HPDE6-E6E7 (cell line): ENCODE data around the gene APBA2.

Experiments
- DNase-seq: peaks from one replicate; pipeline ENCODE4 v3.0.0; 2011; ENCODE audit warnings: missing footprints; ENCODE audit errors: extremely low spot score

Gene APBA2

DNA sequence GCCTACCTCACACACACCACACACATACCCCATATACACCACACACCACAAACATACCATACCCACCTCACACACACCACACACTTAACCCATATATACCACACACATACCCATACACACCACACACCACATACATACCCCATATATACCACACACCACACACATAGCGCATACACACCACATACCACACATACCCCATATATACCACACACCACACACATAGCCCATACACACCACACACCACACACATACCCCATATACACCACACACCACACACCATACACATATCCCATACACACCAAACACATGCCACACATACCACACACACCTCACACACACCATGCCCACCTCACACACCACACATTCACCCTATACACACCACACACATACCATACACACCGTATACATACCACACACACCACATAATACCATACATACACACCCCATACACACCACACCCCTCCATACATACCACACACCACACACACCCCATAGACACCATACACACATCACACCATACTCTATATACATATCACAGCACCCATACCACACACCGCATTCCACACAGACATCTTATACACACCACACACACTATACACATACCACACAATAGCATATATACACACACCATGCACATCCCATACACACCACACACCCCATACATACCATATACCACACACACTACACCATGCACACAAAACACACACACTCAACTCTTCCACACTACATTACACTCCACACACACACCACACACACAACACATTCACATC, 29.5 kb downstream of the APBA2 start:
- no peak for DNase-seq

DNA sequence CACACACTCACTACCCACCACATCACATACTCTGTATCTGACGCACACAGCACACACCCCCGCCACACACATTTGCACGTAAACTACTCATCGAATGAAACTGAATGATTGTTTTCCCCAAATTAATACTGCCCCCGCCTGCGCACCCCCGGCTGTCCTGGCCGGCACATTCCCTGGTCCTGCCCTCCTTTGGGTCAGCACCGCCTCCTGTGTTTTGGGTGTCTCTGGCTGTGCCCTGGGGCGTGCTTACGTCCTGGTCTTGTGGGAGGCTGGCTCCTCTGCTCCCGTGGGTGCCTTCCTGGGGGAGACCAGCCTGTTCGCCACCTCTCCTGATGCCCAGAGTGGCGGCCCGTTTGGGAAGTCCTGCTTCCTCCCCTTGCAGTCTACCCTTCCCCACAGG, 30.2 kb downstream of the APBA2 start:
- DNase-seq: no peak

DNA sequence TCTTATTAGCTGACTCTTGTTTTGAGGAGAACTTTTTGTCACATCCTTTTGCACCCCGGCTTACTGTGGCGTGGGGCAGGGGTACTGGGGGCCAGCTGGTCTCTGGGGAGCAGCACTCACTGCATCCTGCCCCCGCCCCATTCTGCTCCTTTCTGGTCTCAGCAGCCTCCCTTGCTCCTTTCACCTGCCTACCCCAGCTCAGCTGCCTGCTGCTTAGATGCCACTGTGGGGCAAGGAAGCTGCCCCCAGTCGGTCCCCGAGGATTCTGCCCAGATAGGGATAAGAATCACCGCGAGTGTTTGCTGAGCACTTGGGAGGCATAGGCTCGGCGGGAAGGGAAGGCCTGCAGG, 32.0 kb downstream of the APBA2 start:
- DNase-seq: no peak

DNA sequence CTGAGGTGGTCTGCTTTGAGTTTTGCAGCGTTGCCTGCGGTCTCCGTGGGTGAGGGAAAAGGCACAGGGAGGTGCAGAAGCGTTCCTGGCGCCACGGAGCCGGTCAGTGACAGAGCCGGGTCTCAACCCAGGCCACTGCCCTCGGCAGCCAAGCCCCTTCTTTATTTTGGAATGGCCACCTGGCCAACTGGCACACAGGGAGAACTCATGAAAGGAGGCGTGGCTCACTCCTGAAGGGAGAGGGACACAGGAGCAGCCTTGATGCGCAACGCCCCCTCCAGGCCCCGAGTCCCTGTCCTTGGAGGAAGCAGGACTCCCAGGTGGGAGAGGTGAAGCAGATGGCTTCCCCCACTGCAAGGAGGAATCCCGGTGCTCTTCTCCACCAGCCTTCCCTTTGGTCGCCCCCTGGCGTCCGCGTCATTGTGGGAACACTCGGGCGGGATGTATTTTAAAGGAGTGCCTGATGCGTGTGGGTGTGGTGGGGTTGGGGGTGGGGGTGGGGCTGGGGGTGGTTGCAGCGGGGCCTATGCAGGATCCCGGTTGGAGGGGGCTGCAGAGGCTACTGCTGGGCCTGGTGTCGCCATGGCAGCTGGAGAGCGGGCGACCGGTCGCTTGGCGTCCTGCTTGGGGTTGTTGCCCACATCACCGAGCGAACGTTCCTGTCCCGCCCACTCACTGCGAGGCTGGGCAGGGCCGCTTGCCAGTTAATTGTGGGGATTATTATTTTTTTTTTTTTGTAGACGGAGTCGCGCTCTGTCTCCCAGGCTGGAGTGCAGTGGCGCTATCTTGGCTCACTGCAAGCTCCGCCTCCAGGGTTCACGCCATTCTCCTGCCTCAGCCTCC, 32.6 kb downstream of the APBA2 start:
- DNase-seq: no peak

DNA sequence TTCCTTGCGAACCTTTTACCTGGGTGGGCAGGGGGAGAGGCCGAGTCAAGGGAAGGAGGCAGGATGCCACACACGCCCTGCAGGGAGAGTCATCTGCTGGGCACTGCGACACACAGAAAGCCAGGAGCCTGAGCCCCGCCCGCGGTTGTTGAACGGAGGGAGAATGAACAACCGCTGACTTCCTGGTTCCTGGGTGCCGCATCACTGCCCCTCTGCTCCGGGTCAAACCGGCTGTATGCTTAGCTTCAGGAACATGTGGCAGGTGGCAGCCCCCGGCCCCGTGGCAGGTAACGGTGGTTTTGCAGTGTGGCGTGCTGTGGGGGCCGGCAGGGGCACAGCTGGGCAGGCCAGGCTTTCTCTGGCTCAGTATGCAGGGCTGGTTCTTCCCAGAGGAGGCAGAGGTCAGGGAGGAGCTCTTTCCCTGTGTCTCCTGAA, 33.4 kb downstream of the APBA2 start:
- DNase-seq: peak; percentile 17

DNA sequence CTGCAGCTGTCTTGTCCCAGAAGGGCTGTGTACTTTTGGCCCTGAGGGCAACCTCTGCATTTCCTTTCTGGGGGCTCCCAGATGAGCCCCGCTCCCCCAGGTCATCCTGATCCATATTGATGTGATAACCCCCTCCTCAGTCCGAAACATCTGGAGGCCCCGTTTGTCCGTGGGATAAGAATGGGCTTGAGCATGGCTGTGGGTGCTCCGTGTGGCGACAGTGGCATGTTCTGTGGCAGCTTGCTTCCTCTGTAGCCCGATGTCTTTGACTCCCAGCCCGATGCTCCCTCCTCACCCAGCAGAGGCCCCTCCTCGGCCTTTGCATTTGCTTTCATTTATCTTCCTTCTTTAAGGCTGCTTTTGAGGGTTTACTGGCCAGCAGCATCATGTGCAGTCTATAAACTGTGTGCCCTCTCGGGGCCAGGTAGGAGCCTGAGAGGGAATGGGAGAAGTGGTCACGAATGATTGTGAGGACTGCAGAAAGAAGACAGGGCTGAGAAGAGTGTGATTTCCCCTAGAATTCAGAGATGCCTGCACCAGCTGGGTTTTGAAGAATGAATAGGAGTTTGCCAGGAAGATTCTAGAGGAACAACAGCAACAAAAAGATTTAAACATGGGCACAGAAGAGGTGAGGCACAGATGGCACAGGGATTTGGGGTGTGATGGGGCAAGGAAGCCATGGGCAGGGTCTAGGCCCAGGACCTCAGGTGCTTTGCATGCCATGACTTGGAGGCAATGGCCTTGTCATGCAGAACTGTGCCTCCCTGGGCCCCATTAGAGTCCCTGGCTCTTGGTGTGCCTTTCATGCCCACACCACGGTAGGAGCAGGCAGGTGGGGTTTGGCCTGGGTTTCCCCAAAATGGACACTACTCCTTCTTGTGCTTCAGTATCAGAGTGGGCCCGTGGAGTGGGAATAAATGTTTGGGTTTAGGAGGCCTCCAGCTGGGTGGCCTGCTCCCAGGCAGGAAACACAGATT, 34.2 kb downstream of the APBA2 start:
- DNase-seq: no peak

DNA sequence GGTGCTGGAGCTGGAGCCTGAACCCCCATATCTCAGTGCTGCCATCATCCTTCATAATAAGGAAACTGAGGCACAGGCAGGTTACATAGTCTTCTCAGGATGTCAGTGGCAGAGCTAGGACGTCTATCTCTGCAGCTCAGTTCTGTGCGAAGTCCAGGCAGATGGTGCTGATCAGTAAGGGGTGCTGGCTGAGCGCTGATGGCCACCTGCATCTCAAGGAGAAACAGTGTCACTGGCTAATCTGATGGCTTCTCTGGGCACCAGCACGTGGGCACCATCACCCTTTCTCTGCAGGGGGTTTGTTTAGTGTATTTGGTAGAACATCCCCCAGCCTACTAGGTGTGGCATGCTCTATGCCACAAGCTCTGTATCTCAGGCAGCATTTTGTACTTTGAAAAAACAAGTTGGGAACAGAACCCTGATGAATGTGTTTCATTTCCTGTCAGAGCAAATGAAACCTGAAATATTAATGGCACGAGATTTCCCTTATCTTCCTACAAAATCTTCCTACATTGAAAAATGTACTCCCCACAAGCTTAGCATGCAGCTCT, 35.1 kb downstream of the APBA2 start:
- DNase-seq: no peak

DNA sequence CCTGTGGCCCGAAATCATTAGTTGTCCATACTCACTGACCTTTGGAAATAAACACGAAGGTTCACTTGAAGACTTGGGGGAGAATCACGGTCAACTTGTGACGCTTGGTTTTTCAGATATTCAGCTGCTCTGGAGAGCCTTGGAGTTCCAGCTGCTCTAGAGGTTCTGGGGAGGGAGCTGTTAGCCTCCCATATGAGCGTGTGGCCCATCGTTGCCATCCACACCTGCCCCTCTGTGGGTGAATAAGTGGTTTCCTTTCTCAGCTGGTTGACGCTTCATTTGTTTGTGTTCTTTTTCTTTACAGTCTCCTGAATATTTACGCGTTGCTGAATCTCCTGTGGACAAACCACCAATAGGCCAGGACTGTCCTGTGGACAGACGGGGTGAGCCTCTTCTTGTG, 35.6 kb downstream of the APBA2 start:
- DNase-seq: no peak

DNA sequence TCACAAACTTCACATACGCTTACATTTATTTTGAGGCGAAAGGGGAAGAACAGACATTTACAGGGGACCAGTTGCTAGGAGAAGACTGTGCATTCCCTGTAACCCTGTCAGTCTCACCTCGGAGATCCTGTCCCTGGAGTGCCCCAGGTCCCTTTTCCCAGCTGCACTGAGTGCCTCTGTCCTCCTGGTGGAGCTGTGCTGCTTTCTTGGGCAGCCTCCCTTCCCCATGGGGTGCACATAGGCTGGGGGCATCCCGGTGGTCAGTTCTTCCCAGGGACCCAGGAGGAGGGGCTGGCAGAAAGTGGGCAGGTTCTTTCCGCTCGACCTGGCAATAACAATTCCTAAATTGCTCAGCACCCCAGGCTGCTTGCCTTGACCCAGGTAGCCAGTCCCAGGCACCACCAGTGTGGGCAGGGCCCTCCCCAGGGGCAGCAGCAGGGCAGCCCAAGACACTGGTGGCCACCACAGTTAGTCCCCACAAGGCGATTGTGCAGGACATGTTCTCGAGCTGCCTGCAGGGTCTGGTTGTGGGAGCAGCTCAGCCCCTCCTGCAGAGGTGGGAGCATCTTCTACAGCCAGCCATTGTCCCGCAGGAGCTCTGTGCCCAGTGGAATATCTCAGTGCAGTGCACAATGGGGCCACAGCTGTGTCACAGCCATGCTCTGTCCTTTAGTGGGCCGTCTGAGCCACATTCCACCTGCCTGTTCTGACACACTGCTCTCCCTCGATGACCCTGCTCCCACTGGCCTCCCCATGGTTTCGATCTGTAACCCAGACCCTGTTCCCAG, 36.3 kb downstream of the APBA2 start:
- DNase-seq: no peak

DNA sequence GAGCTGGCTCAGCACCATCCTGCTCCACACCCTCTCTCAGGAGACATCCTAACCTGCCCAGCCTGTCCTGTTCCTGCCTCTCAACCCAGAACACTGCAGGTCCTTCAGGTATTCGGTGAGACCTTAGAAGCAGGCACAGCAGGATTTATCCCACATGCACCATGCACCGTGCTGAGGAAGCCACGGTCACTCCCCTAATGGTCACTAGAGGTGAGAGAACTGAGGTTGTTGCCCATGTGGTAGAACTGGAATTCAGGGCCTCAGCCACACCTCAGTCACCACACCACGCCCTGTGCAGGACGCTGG, 36.9 kb downstream of the APBA2 start:
- no peak for DNase-seq

DNA sequence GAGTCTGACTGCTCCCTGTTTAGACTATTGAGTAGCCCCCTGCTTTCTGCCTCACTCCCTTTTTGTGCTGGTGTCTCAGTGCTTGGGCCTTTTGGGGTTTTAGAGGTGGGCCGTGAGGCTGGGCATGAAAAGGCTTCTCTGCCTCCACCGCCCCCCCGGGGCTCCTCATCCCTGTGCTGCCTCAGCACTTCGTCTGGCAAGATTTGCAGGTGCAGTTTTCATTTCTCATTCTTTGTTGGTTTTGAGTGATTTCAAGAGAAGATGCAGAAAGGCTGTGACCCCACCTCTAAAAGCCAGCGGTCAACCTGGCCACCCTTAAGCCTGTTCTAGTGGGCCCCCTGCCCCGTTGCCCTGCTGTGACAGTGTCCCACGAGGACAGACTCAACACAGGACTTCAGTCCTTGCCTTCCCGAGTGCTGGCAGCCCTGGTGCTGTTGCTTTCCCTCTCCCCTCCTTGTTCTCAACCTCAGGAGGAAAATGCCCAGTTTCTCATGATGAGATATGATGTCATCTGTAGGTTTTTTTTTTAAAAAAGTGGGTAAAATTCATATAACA, 38.0 kb downstream of the APBA2 start:
- DNase-seq: no peak

DNA sequence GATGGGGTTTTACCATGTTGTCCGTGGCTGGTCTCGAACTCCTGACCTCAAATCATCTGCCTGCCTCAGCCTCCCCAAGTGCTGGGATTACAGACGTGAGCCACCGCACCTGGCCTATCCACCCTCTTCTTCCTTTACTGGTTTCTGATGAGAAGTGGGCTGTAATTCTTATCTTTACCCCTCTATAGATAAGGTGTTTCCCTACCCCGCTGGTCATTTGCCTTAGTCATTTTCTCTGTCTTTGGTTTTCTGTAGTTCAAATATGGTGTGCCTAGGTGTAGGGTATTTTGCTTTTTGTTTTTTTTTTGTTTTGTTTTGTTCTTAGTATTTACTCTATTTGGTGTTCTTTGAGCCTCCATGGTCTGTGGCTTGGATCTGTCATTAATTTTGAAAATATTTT, 41.3 kb downstream of the APBA2 start:
- DNase-seq: no peak

DNA sequence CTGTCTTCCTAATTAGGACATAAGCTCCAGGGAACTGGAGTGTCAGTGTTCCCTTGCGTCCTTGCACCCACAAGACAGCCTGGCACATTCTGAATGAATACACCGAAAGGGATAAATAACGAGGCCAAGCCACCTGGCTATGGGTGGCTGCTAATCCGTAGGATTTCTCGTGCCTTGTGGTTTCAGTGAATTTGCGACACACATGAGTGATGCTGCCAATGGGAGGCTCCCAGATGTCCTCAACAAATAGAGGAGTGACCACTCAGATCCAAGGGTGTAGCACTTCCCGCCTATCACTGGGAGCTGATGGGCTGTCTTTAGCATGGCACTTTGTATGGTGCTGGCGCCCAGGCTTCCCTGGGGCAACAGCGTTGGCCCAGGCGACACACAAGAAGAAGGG, 43.4 kb downstream of the APBA2 start:
- DNase-seq: no peak

DNA sequence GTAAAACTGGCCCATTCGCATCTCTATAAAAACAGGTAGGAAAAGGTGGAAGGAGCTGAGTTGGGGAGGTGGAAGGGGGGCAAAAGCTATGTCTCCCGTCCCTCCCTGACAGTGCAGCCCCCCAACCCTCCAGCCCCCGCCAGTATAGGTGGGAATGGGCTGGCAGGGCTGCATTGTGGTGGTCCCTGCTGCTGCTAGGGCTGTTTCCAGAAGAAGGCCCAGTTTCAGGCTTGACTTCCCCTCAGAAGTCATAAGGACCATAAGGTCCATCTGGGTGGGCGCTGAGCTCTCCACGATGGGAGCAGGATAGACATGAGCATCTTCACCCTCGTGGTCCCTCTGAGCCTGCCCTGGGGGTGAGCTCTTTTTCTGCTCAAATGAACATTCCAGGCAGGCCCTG, 44.2 kb downstream of the APBA2 start:
- no peak for DNase-seq

DNA sequence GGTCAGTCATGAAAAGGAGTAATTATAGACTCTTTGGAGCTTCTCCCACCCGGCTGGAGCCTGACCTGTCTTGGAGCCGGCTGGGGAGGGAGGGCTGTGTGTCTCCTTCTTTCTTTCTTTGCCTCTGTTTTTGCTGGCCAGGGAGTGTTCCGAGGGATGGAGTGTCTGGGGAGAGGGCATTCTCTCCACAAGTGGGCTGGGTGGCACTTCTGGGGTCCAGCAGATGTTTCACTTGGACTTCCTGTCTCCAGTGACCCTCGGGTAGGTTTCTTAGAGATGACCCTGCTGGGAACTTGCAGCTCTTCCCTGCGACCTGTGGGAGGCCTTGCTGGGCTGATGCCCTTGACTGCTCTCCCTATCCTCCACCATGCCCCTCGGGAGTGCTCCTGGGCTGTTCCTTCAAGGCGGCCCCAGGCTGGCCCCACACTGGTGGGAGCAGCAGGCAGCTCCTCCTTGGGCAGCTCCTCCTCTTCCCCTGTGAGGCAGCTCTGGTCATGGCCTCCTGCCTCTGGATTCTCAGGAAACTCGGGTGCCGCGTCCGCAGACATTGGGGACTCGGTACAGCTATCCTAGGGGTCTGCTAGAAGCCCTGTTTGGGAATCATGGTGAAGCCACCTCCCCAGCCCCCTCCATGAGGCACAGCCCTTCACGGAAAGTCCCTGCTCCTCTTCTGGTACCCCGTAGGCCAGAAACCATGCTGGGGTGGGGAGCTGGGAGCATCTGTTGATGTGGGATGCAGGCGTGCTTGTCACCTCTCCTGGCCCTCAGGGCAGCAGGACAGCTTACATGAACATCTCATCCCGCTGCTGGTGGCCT, 44.9 kb downstream of the APBA2 start:
- no peak for DNase-seq

DNA sequence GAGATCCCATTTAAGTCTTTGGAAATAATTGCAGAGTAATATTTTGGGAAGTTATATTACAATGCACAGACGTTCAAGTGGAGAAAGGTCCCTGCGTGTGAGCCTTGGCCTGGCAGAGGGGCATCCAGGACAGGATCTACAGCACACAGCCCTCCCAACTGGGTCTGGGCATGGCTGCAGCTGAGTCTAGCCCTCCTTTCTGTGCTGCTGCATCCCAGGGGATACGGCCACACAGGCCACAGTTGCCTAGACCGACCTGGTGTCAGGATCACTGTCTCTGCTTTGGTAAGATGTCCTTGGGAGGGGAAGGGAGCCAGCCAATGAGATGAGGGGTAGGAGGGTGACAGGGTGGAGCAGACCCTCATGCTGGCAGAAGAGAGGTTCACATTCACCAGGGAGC, 46.1 kb downstream of the APBA2 start:
- no peak for DNase-seq

DNA sequence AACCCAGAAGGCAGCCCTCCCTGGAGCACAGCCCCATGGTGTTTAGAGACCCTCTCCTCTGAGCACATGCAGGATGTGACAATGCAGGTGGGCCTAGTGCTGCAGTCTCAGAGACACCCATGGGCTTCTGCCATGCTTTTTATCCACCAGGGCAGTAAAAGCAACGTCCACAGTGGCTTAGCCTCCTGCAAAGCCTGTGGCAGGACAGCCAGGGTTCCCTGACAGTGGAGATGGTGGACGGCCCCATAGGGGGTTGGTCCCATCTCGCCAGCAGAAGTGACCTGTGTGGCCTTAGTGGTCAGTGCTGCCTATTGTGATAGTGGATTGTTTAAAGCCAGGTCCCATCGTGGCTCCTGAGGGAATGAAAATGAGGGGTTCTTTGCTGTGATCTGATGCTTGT, 46.6 kb downstream of the APBA2 start:
- DNase-seq: no peak

DNA sequence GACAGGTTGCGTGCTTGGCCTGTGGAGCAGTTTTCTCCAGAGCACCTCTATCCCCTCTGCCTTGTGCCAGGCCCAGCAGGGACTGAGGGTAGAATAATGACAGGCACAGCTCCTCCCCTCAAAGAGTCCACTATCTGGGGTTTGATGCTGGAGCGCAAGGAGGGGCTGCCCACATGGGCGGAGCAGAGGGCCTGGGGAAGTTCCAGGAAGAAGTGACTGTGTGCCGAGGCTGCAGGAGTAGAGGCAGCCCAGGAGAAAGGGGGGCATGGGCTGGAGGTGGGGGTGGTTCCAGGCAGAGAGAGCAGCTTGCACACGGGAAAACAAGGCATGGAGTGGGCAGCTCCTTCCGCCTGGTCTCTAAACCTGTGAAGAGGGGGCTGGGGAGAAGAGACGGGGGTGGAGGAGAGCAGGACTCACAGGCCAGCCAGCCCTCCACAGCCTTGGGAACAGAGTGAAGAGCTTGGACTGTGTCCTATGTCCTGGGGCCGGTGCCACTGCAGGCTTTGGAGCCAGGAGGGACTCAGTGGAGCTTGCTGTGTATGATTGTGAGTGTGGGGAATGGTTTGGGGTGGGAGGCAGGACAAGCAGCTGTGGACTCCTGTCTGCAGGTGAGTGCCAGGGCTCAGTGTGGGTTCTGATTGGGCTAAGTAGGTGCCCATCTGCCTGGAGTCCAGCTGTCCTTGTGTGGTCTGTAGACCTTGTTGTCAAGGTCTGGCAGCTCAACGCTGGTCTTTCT, 48.1 kb downstream of the APBA2 start:
- DNase-seq: no peak

DNA sequence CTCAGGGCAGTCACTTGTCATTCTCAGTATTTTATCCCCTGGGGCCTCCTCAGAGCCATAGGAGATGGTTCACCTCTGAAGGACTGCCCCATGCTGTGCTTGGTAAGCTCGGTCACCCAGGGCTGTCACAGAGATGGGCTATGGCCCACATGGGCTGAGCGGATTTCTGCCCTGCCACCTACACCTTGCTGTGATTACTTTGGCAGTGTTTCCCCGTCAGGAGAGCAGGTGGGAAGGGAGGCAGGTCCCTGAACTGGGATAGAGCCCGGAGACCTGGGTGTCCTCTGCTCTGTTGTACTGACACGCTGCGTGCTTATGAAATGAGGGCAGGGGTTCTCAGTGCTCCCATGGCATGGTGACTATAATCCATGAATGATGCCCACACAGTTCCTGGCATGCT, 48.9 kb downstream of the APBA2 start:
- no peak for DNase-seq
